NCI-H345 (cell line): ENCODE results near the gene KRTAP10-3.
"Not testable (repeated sequence)": the region's sequence is repeated elsewhere in the genome, so short reads cannot be mapped to it uniquely, and the experiment has no call there.

Experiments
- DNase-seq: peaks from one replicate; lab custom pipeline; 2025; lab: John Stamatoyannopoulos, UW

KRTAP10-3 gene

GRCh38 chr21:44590311-44590721, 31.7 kb upstream of the KRTAP10-3 start:
- DNase-seq = no peak

DNA sequence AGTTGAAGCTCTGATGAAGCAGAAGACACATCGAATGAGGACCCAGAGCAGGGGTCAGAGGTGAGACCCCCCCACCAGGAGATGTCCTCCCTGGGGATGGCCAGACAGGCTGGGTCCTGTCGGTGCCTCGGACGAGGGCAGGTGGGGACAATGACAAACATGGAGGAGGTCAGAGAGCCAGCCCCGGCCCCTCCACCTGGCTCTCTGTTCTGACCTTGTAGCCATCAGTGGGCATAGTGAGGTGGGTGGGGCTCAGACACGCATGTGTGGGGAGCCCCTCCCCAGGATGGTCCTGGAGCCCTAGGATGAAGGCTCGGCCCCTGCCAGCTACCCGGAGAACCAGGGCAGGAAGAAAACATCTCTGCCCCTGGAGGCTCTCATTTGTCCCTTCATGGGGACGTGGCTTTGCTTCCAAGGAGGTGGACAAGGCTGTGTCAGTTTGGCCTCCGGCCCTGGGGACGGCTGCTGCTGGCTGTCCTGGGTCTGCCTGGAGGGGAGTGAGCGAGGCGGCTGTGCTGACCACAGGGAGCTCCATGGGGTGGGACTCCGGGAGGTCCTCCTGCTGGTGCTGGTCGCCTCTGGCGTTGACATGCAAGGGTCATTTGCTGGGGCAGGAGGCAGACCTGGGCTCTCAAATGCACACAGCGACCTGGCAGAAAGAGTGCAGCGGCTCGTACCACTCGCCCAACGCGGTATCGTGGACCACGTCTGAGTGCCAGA, 31.2 kb upstream of the KRTAP10-3 start:
- DNase-seq = no peak

DNA sequence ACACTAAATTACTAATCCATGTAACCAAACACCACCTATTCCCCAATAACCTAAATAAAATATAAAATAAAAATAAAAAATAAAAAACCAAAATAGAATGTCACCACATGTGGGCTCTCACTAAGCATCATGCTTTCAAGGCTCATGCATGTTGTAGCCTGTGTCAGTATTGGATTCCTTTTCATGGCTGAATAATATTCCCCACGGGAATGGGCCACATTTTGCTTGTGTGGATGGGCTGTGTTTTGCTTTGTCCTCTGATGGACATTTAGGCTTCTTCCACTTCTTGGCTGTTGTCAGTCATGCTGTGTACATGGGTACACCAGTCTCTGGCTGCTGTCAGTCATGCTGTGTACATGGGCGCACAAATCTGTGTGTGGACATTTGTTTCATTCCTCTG, 30.5 kb upstream of the KRTAP10-3 start:
- no peak for DNase-seq

DNA sequence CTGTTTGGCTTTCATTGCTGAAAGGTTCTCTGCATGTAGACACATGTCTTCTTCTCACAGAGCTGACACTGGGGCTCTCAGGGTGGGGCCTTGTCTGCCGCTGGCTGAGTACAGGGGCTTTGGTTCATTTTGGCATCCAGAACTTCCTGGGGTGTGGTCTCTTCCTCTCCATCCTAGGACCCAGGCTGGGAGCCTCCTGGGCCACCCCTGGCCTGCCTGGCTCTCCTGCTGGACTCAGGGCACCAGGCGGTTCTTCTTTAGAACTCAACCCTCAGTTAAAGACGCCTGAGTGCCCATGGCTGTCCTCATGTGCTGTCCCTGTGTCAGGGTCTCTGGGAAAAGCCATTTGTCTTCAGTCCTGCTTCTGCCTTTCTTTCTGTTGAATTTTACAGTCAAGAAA, 27.3 kb upstream of the KRTAP10-3 start:
- DNase-seq = no peak

- no peak for DNase-seq
These were observed 25.2 kb upstream of the KRTAP10-3 start for GRCh38 chr21:44583800-44584147.

DNA sequence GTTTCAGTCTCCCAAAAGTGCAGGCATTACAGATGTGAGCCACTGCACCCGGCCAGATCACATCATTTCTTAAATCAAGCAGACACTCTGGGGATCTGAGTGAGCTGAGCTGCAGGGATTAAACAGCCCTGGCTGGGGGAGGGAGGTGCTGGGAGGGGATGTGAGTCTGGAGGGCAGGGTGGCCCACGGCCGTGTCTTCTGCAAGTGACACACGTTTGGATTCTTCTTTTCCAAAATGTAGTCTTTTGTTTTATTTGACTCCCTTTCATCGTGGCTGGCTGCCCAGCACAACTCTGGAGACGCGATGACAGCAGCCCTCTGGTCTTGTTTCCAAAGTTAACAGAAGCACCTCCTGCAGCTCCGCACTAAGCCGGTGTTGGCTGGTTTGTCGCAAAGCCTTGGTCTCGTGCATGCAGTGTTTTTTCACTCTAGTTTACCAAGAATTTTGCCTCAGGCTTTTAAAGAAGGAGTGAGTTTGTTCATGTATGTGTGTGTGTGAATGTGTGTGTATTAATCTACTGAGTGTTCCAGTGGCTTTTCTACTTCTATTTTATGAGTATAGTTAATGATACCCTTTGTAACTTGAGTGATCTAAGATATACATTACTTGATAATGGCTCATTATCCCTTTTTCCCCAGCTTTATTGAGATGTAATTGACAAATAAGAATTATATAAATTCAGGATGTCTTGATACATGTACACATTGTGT, 24.6 kb upstream of the KRTAP10-3 start:
- peak; percentile 58 for DNase-seq

- no peak for DNase-seq
These were observed 23.5 kb upstream of the KRTAP10-3 start for GRCh38 chr21:44582055-44582454.

DNA sequence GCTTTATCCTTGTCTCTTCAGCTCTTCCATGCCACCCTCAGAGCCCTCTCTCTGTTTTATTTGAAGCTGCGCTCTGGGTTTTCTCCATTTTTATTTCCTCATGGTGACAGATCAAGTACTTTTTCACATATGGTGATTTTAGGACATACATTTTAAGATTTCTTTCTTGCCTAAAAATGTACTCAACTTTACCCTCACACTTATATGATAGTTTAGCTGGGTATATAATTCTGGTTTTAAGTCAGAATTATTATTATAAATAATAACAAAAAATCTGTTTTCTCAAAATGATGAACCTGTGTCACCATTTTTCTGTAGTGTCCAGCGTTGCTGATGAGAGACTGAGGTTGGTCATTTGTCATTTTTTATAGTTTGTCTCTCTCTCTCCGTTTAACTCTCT, 22.6 kb upstream of the KRTAP10-3 start:
- DNase-seq = no peak

- DNase-seq = not testable (repeated sequence)
These were observed 21.7 kb upstream of the KRTAP10-3 start, which contains the start of gene KRTAP10-5 for GRCh38 chr21:44580231-44580821. KRTAP10-5 (minus strand) TSS chr21:44580604; CDS start chr21:44580578, 26 bp downstream.

DNA sequence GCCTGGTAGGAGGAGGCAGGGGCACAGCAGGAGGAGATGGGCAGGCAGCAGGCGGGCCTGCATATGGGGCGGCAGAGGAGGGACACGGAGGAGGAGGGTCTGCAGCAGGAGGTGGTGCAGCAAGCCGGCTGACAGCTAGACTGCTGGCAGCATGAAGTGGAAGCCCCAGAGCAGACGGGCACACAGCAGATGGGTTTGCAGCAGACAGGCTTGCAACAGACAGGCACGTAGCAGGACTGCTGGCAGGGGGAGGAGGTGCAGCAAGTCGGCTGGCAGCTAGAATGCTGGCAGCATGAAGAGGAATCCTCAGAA, 21.2 kb upstream of the KRTAP10-3 start:
- no peak for DNase-seq

- DNase-seq = no peak
These were observed 20.6 kb upstream of the KRTAP10-3 start for GRCh38 chr21:44579056-44579832.

DNA sequence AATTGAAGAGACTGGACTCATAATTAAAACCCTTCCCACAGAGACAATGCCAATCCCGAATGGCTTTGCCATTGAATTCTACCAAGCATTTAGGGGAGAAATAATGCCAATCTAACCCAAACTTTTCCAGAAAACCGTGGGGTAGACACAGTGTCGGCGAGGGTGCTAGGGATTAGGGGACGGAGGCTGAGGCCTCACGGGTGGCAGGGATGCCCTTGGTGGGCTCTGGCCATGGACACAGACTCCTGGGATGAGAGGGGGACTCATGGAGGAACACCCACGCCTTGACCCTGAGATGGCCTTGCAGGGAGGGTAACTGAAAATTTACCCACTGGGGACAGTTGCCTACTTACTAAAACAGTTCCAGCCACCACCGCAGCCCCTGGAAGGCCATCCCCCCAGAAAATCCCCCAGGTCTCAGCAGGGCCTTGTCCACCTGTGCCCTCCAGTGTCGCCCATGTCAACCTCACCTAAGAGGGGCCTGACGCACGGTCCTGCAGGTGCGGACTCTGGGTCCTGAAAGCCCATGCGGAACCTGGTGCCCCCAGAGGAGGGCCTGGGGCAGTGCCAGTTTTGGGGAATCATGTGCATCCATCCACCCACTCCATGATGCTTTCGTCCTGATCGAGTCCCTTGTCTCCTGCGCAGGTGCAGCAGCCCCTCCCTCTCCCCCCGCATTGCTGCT, 19.9 kb upstream of the KRTAP10-3 start:
- DNase-seq = no peak

DNA sequence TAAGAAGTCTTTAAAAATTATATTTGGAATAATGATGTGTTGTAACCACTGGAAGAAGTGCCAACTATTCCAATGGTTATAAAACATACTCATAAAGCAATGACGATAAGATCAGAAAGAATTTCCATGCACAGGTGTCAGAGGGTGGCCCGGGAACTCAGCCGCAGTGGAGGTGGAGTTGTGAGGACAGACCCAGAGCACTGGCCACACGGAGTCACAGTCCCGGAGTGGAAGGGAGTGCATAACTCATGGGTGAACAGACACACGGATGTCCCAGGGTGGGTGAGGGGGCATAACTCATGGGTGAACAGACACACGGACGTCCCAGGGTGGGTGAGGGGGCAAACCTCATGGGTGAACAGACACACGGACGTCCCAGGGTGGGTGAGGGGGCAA, 17.4 kb upstream of the KRTAP10-3 start:
- no peak for DNase-seq

DNA sequence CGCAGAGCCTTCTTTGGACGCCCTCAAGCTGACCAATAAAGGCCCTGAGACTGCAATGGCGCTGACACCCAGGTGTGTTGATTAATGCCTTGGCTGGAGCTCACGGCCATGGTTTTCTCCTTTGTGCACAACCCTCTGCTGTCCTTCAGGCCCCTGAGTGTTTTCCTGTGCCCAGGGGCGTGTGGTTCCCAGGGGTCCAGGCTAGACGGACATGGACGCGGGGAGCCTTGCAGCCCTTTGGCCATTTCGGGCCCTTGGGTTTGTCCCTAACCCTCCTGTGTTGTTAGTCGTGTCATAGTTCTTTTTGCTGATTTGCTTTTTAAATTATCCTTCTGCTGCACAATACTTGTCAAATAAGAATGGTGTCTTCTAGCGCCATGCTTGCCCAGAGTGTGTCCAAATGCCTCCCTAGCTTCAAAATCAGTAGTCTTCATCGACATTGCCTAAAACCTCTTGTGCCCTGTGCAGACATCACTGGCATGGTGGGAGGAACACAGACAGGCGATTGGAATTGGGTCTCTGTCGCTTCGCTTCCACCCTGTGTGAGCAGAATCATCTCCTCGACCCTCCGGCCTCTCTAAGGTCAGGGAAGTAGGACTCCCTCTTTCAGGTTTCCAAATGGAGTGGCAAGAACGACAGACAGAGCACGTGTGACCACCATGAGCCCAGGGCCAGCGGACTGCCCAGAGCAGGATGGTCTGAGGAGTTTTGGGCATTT, 16.9 kb upstream of the KRTAP10-3 start:
- DNase-seq = no peak

DNA sequence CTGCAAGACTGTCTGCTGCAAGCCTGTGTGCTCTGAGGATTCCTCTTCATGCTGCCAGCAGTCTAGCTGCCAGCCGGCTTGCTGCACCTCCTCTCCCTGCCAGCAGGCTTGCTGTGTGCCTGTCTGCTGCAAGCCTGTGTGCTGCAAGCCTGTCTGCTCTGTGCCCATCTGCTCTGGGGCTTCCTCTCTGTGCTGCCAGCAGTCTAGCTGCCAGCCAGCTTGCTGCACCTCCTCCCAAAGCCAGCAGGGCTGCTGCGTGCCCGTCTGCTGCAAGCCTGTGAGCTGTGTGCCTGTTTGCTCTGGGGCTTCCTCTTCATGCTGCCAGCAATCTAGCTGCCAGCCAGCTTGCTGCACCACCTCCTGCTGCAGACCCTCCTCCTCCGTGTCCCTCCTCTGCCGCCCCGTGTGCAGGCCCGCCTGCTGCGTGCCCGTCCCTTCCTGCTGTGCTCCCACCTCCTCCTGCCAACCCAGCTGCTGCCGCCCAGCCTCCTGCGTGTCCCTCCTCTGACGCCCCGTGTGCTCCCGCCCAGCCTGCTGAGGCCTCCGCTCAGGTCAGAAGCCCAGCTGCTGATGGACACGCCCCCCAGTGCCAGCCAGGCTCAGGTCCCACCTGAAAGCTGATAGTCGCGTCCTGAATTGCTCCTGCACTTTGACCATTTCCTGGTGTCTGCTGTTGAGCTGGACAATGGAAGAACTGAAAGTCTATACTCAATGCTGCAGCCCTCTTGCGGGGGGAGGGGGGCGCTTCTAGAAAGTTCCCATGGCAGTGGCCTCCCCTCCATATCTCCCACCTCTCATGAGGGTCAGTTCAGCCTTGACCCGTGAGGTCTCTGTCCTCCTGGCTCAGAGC, 16.1 kb upstream of the KRTAP10-3 start:
- no peak for DNase-seq

- DNase-seq = not testable (repeated sequence)
These were observed 15.2 kb upstream of the KRTAP10-3 start, which contains the start of gene KRTAP10-4 for GRCh38 chr21:44573630-44574456. KRTAP10-4 (plus strand) TSS chr21:44573729; CDS start chr21:44573759, 30 bp downstream.

DNA sequence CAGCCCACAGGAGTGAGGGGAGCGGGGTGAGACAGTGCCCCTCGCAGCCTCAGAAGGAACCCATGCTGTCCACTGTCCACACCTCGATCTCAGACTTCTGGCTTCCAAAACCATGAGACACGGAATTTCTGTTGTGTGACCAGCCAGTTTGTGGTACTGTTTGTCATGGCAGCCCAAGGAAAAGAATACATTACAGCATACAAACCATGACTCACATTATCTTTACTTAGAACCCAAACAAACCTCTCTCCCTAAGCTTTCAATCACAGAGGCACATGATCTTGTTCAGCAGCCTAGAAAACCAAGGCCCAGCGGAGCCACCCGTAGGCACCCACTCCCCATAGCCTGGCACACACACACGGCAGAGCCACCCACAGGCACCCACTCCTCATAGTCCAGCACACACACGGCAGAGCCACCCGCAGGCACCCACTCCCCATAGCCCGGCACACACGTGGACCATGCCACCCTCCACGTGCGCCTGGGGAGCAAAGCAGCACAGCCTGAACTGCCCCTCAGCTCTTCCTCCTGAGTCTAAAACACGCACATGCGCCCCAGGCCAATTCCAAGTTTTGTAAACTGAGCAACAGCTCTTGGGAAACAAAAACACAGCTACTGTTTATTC, 14.5 kb upstream of the KRTAP10-3 start:
- no peak for DNase-seq

GRCh38 chr21:44571844-44572782, 13.5 kb upstream of the KRTAP10-3 start:
- DNase-seq = no peak
